Stimulated activated naive CD8-positive, alpha-beta T cell treated with anti-CD3 and anti-CD28 coated beads, Interleukin-15, amount 100 ng/mL, for 72 hours (primary cell): ENCODE measurements around the gene IGLL1.
A peak's percentile ranks its signal among the peaks of the same experiment; 100 is the strongest.
"Not testable (repeated sequence)": the region's sequence is repeated elsewhere in the genome, so short reads cannot be mapped to it uniquely, and the experiment has no call there.

Experiments
- ATAC-seq: fragments of 150-1000 bp; cut with Tn5 transposase; 2 replicates; pipeline ENCODE4 v1.10.0; 2021; ENCODE audit warnings: mild to moderate bottlenecking, moderate library complexity
- DNase-seq, 2 donors: peaks; one replicate each; pipeline ENCODE4 v3.0.0; 2021 to 2022
- H3K27ac Mint-ChIP-seq, 2 donors: one replicate each; pipeline ENCODE4 v1.8.0; 2022; ENCODE audit warnings: mild to moderate bottlenecking in 2 of 2, mixed read lengths in 2 of 2, moderate library complexity in 2 of 2
- H3K27me3 Mint-ChIP-seq: one replicate; pipeline ENCODE4 v1.8.0; 2022; ENCODE audit warnings: mixed read lengths
- H3K4me1 Mint-ChIP-seq: one replicate; pipeline ENCODE4 v1.8.0; 2022; ENCODE audit warnings: mild to moderate bottlenecking, mixed read lengths
- H3K4me3 Mint-ChIP-seq, 2 donors: one replicate each; pipeline ENCODE4 v1.8.0; 2022; ENCODE audit warnings: mild to moderate bottlenecking in 2 of 2, mixed read lengths in 2 of 2, moderate library complexity in 1 of 2
- H3K9me3 Mint-ChIP-seq, 2 donors: one replicate each; pipeline ENCODE4 v1.8.0; 2022; ENCODE audit warnings: mixed read lengths in 2 of 2

Gene IGLL1

DNA sequence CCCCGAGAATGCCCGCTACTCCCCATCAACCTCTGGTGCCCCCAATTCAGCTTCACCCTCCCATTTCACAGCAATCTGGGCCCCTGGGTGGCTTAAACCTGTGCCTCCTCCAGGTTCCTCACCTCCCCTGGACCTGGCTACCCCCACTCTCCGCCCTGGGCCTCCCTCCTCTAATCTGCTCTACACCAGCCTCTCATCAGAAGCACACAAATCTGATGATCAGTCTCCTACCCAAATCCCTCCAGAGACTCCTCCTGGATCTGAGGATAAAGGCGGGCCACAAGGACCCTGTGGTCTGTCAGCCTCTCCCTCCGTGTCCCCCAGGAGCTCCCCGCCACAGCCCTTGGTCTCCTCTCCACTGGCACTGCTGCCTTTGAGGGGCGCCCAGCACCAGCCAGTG, 23.2 kb upstream of the IGLL1 start:
- no peak overlapping the region for H3K4me3 Mint-ChIP-seq
- H3K4me1 Mint-ChIP-seq = no peaks in the 10 kb centered on the region
- H3K27ac Mint-ChIP-seq = peak overlapping the region in 1 of 2 donors; percentile 36
- ATAC-seq = no peak
- H3K9me3 Mint-ChIP-seq = no peaks in the 10 kb centered on the region
- DNase-seq = no peak
- H3K27me3 Mint-ChIP-seq = no peaks in the 10 kb centered on the region

DNA sequence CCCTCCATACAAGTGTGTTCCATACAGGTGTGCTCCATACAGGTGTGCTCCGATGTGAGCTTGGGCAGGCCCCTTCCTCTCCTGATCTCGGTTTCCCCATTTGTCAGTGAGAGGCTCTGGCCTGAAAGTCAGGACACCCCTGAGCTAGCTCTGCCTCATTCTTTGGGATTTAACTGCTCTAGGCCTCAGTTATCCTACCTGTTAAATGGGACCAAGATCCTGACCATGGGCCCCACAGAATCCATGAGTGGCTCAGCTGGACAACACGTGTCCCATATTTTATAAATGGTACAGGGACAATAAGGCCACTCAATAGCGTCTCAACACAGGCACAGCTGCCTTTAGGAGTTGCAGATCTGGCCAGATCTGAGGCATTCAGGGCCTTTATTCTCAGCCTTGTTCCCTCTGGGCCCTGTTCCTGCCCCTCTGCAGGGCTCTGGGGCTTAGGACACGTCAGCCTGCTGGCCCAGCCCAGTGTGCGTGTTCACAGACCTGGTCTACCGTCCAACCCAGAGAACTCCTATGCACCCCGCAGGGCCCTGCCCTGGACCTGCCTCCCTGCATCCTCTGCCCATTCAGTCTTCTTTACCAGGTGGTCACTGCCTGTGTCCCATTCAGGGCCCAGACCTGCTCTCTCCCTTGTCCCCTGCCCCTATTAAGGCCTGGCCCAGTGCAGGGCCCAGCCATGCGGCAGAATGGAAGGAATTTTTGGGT, 18.9 kb upstream of the IGLL1 start:
- no peak for DNase-seq
- H3K4me1 Mint-ChIP-seq = peaks cover 6% of the 10 kb centered on the region
- peak overlapping the region in 1 of 2 donors; percentile 93 for H3K27ac Mint-ChIP-seq
- no peak overlapping the region for H3K4me3 Mint-ChIP-seq
- ATAC-seq = no peak
- H3K27me3 Mint-ChIP-seq = no peaks in the 10 kb centered on the region
- H3K9me3 Mint-ChIP-seq = no peaks in the 10 kb centered on the region

DNA sequence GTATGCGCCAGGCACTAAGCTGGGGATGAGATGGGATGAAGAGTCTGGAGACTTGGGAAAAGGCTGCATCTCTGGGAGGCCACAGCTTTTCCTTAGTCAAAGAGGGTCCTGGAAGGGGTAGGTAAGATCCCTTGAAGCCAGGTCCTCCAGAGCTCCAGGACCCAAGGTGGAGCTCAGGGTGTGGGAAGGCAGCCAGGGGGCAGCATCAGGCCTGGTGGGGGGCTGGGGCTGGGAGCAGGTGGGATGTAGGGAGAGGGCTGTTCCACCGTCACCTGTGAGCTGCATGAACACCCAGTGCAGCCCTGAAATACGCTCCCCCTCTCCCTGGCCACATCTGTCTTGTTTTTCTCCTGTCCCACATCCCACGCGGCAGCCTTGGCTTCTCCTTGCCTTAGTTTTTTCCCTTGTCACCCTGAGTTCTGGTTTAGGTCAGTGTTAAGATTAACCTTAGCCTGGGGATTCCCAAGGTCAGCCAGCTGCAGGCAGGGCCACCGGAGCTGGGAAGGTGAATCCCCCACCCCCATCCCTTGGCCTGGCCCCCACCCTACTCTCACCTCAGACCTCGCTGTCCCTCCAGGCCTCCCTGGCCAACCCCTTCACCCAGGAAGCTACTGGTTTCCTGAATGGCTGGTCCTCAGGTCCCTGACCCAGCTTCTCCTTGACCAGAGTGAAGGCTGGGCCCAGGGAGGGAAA, 17.6 kb upstream of the IGLL1 start:
- H3K27me3 Mint-ChIP-seq, H3K4me3 Mint-ChIP-seq, H3K9me3 Mint-ChIP-seq, DNase-seq, H3K4me1 Mint-ChIP-seq: not testable (repeated sequence)
- peak overlapping the region in 1 of 2 donors; percentile 13 for H3K27ac Mint-ChIP-seq
- ATAC-seq = peak; percentile 37

DNA sequence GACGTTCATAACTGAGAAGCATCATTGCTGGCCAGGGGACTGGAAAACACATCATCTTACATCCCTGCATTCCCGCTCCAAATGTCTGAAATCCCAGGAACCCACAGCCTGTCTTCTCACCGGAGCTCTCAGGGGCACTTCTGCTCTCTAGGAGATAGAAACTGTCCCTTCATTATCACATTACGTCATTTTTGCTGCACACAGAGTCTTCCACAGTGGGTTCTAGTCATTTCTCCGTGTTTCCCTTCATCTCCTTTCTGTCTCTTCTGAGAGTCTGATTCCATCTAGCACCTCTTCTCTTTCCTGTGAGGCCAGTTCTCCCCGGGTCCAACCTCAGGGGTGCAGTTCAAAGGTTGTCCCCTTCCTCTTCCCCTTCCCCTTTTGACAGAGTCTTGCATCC, 15.8 kb upstream of the IGLL1 start:
- H3K27me3 Mint-ChIP-seq, H3K4me3 Mint-ChIP-seq, H3K4me1 Mint-ChIP-seq, ATAC-seq, H3K9me3 Mint-ChIP-seq, DNase-seq: not testable (repeated sequence)
- H3K27ac Mint-ChIP-seq = peak overlapping the region in 1 of 2 donors; percentile 2

DNA sequence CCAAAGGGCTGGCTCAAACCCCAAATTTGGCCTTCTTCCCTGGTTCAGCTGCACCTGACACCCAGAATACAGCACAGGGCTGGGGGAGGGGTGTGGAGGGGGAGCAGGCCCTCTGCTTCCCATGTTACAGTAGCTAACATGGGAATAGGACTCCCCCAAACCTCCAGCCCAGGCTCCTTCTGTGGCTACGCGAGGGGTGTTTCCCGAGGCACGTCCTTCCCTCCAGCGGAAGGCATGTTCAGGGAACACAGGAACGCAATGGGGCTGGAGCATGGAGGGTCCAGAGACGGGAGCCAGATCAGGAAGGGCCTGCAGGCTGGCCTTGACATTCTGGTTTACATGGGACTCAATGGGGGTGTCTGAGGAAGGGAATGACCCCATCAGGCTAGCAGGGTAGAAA, 11.8 kb upstream of the IGLL1 start:
- DNase-seq (no peak), ATAC-seq (no peak)
- Mint-ChIP-seq H3K27me3 (no peaks in the 10 kb centered on the region), H3K4me1 (peaks cover 6% of the 10 kb centered on the region), H3K4me3 (no peak overlapping the region), H3K9me3 (no peaks in the 10 kb centered on the region), H3K27ac (no peak overlapping the region)

DNA sequence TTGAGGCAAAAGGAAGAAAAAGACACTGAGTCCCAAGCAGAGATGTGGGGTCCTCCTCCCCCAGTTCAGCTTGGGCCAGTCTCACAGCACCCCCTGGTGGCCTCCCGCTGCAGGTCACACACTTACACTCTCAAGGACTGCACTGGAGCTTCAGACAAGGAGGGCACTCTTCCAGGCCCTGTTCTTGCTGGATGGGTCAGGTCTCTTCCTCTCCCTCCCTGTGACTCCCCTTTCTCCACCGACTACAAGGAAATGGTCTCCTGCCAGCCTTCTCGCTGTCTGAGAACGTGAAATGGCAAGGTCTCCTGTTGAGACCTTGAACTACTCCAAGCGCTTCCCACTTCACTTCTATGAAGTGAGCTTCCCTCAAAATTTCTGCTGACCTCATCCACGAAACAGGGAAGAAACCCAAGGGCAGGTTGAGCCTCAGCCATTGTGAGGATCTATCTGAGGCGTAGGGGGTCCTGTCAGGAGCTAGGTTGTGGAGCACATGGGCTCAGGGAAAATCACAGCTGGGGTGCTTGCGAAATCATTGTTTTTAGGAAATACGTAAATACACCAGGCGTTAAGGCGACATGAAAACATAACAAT, 11.2 kb upstream of the IGLL1 start:
- no peaks in the 10 kb centered on the region for H3K27me3 Mint-ChIP-seq
- peaks cover 6% of the 10 kb centered on the region for H3K4me1 Mint-ChIP-seq
- ATAC-seq (peak; percentile 79), DNase-seq (peak; percentile 56 to 58)
- H3K27ac Mint-ChIP-seq = peak overlapping the region in 1 of 2 donors; percentile 54
- no peak overlapping the region for H3K4me3 Mint-ChIP-seq
- H3K9me3 Mint-ChIP-seq = no peaks in the 10 kb centered on the region

DNA sequence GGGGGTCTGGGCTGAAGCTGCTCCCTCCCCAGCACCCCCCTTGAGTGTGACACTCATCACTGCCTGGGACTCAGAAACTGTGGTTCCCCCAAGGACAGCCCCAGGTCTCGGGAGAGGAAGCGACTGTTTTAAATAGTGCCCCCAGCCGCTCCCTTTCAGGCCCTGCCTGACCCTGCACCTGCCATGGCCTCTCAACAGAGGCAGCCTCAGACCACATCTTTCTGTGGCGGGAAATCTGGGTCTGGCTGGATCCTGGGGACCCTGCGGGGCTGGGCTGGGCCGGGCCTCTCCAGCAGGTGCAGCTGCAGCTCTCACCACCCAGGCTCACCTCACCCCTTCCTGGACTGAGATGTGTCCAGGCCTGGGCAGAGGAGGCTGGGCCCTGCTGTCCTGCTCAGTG, 3.7 kb upstream of the IGLL1 start:
- Mint-ChIP-seq H3K27ac (no peak overlapping the region), H3K4me1 (peaks cover 4% of the 10 kb centered on the region), H3K4me3 (no peak overlapping the region), H3K27me3 (peaks cover 60% of the 10 kb centered on the region), H3K9me3 (no peaks in the 10 kb centered on the region)
- ATAC-seq = no peak
- no peak for DNase-seq

DNA sequence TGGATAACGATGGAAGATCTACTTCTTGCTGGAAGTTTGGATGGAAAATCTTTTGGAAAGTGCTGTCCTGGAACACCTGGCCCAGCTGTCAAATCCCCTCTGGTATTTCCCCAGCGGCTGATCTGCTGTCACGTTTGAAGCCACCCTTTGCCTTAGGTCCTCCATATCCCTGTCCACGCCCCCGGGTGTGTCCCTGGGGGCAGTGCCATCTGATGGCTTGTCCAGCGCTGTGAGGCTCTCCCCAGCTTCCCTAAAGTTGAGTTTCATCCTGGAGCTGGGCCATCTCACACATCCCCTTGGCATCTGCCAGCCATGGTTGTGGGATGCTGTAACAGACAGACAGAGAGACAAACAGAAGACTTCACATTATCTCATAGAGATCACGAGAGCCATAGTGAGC, 3.1 kb upstream of the IGLL1 start:
- no peak overlapping the region for H3K4me3 Mint-ChIP-seq
- ATAC-seq = no peak
- no peak for DNase-seq
- H3K27ac Mint-ChIP-seq = no peak overlapping the region
- H3K27me3 Mint-ChIP-seq = peaks cover 66% of the 10 kb centered on the region
- H3K9me3 Mint-ChIP-seq = no peaks in the 10 kb centered on the region
- peaks cover 4% of the 10 kb centered on the region for H3K4me1 Mint-ChIP-seq

DNA sequence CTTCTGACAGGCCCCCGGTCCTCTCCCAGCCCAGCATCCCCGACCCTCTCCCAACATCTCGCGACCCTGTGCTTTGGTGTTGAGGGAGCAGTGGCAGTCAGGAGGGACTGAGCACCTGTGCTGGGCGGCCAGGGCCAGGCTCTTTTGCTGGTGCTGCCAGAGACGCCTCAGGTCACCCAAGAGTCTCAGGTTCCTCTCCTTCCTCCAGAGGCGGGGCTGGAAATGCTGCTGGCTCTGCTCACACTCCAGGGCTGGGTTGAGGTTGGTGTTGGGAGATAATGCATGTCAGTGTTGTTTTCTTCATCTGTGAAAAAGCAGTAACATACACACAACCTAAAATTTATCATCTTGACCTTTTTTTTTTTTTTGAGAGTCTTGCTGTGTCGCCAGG, 1.2 kb upstream of the IGLL1 start:
- ATAC-seq = no peak
- no peak for DNase-seq
- H3K27me3 Mint-ChIP-seq = peaks cover 83% of the 10 kb centered on the region
- no peak overlapping the region for H3K27ac Mint-ChIP-seq
- H3K4me1 Mint-ChIP-seq = peaks cover 11% of the 10 kb centered on the region
- H3K4me3 Mint-ChIP-seq = no peak overlapping the region
- no peaks in the 10 kb centered on the region for H3K9me3 Mint-ChIP-seq

DNA sequence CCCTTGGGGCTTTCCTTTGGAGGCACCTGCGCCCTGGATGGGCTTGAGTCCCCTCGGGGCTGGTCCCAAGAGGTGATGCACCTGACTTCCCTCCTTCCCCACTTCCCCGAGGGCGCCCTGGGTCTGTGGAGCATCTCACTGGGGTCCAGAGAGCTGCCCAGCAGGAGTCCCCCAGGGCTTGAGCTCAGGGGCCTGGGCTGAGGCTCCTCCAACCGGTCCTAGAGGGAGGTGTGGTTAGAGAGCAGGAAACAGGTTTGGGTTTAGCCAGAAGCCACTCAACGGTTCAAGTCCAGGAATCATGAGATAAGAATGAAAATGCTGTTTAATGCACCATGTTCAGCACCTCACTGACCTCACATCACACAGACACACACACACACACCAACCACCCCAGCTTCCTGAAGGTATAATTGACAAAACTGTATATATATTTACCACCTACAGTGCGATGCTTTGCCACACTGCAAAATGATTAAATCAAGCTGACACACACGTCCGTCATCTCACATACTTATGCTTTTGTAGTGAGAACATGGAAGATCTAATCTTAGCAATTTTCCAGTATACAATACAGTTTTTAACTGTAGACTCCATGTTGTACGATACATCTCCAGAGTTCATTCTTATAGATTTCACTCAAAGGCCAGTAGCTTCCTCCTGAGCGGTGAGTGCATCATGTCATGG, 628 bp upstream of the IGLL1 start:
- Mint-ChIP-seq H3K4me3 (no peak overlapping the region), H3K4me1 (peaks cover 11% of the 10 kb centered on the region), H3K27ac (no peak overlapping the region), H3K27me3 (peaks cover 88% of the 10 kb centered on the region), H3K9me3 (no peaks in the 10 kb centered on the region)
- no peak for DNase-seq
- no peak for ATAC-seq

DNA sequence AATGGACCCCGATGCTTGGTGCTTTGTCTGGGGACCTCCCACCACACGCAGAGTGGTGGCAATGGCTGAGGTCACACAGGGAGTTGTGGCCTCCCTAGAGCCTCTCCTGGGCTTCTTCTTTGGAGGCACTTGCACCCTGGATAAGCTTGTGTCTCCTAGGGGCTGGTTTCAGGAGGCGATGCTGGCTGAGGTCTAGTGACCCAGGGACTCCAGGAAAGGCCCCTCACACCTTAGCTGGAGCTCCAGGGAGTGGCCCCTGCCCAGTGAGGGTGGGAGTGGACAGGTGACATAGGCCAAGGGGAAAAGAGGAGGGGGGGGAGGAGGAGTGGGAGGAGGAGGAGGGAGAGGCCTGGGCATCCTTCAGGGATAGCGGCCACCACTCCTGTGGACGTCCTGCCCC, 810 bp downstream of the IGLL1 start:
- Mint-ChIP-seq H3K4me3 (no peak overlapping the region), H3K4me1 (peaks cover 11% of the 10 kb centered on the region), H3K9me3 (no peaks in the 10 kb centered on the region), H3K27ac (no peak overlapping the region), H3K27me3 (peaks cover 90% of the 10 kb centered on the region)
- DNase-seq = no peak
- ATAC-seq = no peak

DNA sequence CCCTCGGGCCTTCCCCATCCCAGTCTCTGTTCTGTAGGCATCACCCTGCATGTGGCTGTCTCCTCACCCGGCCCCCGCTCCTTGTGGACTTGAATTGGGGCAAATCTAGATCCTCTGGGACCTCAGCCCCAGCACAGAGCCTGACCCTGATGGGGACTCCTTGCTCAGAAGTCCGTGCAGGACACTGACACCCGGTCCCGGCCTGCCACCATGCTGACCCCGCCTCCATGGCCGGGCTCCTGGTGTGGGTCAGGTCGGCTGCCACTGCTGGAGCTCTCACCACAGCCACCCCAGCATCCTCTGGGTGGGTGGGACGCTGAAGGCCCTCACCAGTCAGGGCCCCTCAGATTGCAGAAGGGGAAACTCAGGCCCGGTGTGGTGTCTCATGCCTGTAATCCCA, 1.8 kb downstream of the IGLL1 start:
- Mint-ChIP-seq H3K4me1 (peaks cover 11% of the 10 kb centered on the region), H3K27ac (peak overlapping the region in 1 of 2 donors; percentile 28), H3K4me3 (no peak overlapping the region), H3K27me3 (peaks cover 80% of the 10 kb centered on the region), H3K9me3 (no peaks in the 10 kb centered on the region)
- ATAC-seq = no peak
- no peak for DNase-seq

DNA sequence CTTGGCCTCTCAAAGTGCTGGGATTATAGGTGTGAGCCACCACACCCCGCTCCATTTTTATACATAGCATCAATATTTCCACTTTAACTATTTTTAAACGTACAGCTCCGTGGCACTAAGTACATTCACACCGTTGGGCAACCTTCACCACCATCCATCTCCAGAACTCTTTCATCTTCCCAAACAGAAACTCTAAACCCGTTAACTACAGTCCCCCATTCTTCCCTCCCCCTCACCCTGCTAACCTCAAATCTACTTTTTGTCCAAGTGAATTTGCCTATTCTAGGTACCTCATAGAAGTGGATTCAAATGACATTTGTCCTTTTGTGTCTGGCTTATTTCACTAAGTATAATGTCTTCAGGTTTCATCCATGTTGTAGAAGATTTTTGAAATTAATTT, 3.4 kb downstream of the IGLL1 start:
- no peak for DNase-seq
- no peak overlapping the region for H3K27ac Mint-ChIP-seq
- peaks cover 11% of the 10 kb centered on the region for H3K4me1 Mint-ChIP-seq
- H3K27me3 Mint-ChIP-seq = peaks cover 64% of the 10 kb centered on the region
- H3K4me3 Mint-ChIP-seq = no peak overlapping the region
- no peak for ATAC-seq
- H3K9me3 Mint-ChIP-seq = no peaks in the 10 kb centered on the region

DNA sequence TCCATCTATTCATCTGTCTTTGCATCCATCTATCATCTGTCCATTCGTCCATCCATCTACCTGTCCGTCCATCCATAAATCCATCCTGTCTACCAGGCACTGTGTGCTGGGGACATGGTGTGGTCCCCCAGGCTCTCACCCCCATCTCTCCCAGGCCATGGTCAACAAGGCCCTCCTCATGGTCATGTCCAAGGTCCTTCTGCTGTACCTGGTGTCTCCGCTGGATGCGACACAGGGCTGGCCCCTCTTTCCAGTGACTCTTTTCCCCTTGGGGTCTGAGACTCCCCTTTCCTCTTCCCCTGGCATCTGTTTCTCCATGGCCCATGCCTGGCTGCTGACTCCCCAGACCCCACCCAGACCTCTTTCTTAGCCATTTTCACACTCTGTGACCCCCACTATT, 4.5 kb downstream of the IGLL1 start:
- Mint-ChIP-seq H3K27me3 (peaks cover 53% of the 10 kb centered on the region), H3K27ac (peak overlapping the region in 1 of 2 donors; percentile 54), H3K4me3 (no peak overlapping the region), H3K9me3 (no peaks in the 10 kb centered on the region), H3K4me1 (peaks cover 7% of the 10 kb centered on the region)
- DNase-seq (no peak), ATAC-seq (no peak)

DNA sequence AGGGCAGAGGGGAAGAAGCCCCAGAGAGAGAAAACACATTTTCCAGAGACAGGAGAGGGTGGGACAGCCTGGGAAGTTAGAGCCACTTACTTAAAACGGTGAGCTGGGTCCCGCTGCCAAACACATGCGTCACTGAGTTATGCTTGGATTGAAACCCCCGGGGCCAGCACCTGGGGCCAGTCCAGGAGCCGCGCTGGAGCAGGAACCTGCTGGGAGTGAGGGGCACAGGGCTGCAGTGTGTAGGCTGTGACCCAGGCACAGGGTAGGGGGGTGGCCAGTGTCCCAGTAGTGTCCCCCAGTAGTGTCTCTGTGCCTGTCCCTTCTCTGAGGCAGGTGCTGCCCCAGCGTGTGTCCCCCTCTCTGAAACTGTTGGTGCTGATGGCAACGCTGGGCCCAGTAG, 5.2 kb downstream of the IGLL1 start:
- ATAC-seq = peak; percentile 43
- peaks cover 46% of the 10 kb centered on the region for H3K27me3 Mint-ChIP-seq

DNA sequence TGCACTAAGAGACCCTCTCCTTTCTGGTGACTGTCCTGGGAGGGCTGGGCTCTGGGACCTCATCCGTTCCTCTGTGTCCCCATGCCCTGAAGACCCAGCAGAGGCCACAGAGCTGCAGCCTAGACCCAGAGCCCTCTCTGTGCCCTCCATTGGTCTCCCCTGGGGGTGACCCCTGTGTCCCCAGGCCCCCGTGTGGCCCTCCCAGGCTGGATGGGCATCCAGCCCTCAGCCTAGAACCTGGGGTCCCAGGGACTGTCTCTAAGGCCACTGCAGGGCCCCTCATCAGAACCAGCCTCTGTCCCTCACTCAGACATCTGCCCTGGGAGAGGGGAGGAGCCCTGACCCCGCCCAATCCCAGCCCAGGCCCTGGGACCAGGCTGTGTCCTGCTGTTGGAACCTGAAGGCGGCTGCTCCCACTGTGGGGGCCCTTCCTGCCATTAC, 5.7 kb downstream of the IGLL1 start:
- DNase-seq = no peak
- Mint-ChIP-seq H3K4me3 (no peak overlapping the region), H3K27ac (no peak overlapping the region), H3K4me1 (peaks cover 7% of the 10 kb centered on the region), H3K27me3 (peaks cover 41% of the 10 kb centered on the region), H3K9me3 (no peaks in the 10 kb centered on the region)
- ATAC-seq = peak; percentile 55

More for the DNA sequence above, 5.2 kb downstream of the IGLL1 start:
- H3K9me3 Mint-ChIP-seq = no peaks in the 10 kb centered on the region
- no peak overlapping the region for H3K4me3 Mint-ChIP-seq
- H3K4me1 Mint-ChIP-seq = peaks cover 7% of the 10 kb centered on the region
- DNase-seq = no peak
- no peak overlapping the region for H3K27ac Mint-ChIP-seq
